ENCODE measurements around the gene ALDOA.

DNA sequence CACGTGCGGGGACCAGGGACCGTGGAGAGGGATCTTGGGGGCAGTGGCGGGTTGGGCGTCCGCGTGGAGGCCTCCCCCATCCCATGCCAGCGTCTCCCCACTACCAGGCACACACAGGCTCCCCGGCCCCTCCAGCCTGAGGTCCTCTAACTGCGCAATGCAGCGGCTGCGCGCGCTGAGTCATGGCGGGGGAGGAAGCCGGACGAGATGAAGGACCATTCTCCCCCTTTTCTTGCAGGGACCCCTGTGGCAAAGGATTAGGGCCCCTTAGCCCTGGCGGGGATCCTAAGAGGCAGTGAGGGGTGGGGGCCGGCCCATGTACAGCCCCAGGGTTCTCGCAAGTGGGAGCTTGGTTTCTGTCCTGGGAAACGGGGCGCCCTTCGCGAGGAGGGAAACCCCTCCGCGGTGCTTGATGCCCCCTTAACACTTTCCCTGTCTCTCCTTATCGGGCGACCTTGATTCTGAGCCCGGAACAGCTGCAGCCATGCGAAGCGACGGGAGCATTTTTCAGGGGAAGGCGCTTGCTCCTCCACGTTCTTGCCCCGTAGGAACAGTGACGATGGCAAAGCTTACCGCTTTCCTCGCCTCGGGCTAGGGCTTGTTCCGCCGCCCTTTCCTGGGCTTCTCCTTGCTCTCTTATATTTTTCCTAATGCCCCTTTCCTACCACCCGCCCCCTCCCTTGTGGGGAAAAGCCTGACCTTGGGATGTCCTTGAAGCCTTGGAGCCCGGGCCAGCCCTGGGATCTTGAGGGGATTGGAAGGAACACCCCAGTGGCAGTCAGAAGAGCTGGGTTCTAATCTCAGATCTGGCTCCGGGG lies 592 bp downstream of the ALDOA start:
- TF ChIP-seq POLR2AphosphoS5 (IDR thresholded peaks at IDR 0.05; ENCODE audit: insufficient read depth in 1 of 2, low read depth in 1 of 2) = peak in 1 of 2 donors; percentile 11
- TF ChIP-seq, protein P1, sequence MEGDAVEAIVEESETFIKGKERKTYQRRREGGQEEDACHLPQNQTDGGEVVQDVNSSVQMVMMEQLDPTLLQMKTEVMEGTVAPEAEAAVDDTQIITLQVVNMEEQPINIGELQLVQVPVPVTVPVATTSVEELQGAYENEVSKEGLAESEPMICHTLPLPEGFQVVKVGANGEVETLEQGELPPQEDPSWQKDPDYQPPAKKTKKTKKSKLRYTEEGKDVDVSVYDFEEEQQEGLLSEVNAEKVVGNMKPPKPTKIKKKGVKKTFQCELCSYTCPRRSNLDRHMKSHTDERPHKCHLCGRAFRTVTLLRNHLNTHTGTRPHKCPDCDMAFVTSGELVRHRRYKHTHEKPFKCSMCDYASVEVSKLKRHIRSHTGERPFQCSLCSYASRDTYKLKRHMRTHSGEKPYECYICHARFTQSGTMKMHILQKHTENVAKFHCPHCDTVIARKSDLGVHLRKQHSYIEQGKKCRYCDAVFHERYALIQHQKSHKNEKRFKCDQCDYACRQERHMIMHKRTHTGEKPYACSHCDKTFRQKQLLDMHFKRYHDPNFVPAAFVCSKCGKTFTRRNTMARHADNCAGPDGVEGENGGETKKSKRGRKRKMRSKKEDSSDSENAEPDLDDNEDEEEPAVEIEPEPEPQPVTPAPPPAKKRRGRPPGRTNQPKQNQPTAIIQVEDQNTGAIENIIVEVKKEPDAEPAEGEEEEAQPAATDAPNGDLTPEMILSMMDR (IDR thresholded peaks at IDR 0.05) = no peak

Measured in vagina (tissue), 2 donors.